ENCODE measurements around the gene LARP4B. TPM values are rescaled to one million over a fixed set of nuclear protein-coding genes. Genes with fewer than 3 reads are reported as not detected.
"Not testable (repeated sequence)": the region's sequence is repeated elsewhere in the genome, so short reads cannot be mapped to it uniquely, and the experiment has no call there.

LARP4B gene
- polyA plus RNA-seq, 3 donors = 7.5 to 15.4 (median 8.8) TPM

GRCh38 chr10:770975-771374 lies 160.5 kb downstream of the LARP4B start:
- H3K27ac ChIP-seq (ENCODE audit: low read depth, low read length) = no peak overlapping the region
- WGBS, 3 donors = 93 to 95% (median 93%) methylated on average over 15 of the region's 15 CpGs

DNA sequence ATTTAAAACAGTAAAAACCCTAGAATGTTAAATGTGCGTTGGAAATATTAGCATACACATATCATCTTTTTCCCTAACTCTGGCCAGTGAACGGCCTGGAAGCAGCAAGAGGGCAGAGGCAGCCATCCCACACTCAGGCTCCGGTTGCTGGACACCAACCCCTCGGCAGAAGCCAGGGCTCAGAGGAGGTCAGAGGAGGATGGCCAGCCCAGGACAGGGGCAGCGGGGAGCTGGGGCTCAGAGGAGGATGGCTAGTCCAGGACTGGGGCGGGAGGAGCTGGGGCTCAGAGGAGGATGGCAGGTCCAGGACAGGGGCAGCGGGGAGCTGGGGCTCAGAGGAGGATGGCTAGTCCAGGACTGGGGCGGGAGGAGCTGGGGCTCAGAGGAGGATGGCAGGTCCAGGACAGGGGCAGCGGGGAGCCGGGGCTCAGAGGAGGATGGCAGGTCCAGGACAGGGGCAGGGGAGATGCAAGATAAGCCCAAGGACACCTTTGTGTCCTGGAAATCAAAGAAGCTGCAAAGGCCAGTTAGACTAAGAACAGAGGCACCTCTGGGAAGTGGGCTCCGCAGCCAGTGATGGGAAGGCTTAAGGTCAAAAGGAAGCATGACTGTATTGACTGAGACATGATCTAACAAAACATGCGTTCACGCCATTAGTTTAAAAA lies 161.3 kb downstream of the LARP4B start:
- 92 to 94% (median 93%) methylated on average over 12 to 13 of the region's 13 CpGs for WGBS, 3 donors
- not testable (repeated sequence) for H3K27ac ChIP-seq (ENCODE audit: low read depth, low read length)

DNA sequence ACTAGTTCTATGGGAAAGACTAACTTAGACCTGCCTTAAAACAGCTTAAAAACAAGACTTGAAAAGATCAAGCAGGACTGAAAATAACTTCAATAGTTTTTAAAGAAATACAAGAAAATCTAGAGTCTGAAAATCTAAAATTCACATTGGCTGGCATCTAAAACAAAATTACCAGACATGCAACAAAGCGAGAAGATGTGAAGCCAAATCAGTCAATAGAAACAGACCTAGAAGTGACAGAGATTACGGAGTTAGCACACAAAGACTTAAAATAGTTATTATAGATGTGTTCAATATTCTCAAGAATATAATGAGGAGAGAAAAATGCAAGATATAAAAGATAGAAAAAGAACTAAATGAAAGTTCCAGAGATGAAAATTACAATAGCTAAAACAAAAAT lies 163.7 kb downstream of the LARP4B start:
- 89 to 95% (median 92%) methylated on average over 2 of the region's 2 CpGs for WGBS, 3 donors
- H3K27ac ChIP-seq (ENCODE audit: low read depth, low read length) = no peak overlapping the region

DNA sequence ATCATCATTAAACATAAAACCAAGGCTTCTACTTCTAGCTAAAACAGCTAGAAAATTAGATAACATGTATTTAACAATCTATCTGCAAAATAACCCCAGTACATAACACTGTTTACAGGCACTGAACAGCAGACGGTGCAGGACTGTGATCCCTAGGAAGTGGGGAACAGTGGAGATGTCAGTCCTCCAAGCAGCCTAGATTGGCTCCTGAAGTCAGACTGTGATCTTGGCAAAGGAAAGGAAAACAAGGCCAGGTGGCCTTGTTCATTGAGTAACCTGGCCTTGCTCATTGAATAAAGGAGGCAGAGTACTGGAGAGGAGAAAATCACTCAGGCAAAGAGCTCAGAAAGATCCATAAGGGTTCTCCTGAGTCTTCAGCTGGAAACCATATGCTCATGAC lies 164.3 kb downstream of the LARP4B start:
- H3K27ac ChIP-seq (ENCODE audit: low read depth, low read length) = no peak overlapping the region
- 33 to 89% (median 82%) methylated on average over 1 of the region's 1 CpG for WGBS, 3 donors

DNA sequence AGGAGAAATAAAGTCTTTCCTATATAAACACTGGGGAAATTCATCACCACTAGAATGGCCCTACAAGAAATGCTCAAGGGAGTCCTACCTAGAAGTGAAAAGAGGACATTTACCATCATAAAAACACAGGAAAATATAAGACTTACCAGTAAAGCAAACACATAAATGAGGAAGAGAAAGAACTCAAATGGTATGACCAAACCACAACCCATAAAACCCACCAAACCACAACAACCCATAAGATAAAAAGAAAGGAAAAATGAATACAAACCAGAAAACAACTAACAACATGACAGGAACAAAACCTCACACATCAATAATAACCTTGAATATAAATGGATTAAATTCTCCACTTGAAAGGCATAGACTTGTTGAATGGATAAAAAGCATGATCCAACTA lies 170.1 kb downstream of the LARP4B start:
- no peak overlapping the region for H3K27ac ChIP-seq (ENCODE audit: low read depth, low read length)

DNA sequence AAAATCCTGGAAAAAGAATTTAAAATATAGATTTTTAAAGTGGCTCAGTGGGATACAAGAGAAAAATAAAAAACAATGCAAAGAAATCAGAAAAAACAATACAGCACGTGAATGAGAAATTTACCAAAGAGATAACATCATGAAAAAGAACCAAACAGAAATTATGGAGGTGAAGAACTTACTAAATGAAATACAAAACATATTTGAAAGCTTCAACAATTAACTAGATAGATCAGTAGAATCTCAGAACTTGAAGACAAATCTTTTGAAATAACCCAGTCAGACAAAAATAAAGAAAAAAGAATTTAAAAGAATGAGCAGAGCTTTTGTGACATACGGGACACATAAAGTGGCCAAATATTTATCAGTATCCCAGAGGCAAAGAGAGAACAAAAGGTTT lies 170.9 kb downstream of the LARP4B start:
- H3K27ac ChIP-seq (ENCODE audit: low read depth, low read length) = no peak overlapping the region
- WGBS, 3 donors = 83 to 92% (median 88%) methylated on average over 2 of the region's 2 CpGs

DNA sequence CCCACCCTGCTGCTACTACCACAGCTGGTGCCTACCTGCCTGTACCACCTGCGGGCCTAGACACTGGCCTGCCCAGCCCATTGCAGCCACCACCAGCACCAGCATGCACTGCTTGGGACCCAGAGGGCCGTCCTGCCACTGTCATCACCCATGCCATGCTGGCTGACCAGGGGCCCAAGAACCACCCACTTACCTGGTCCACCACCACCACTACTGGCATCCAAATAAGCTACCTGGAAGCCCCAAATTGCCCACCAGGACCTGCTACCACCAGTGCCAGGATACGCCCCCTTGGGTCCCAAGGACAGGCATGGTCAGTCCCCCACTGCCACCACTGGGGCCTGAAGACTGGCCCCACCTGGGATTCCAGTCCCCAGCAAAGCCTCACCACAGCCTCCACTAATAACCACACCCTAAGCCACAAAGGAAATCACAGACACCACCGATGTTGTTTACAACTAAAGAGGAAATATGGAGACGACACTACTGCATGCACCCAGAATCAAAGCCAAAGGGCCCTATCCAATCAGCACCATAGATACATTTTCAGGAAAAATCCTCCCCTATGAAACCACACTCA lies 171.5 kb downstream of the LARP4B start:
- WGBS, 3 donors = 70 to 85% (median 75%) methylated on average over 5 of the region's 5 CpGs
- no peak overlapping the region for H3K27ac ChIP-seq (ENCODE audit: low read depth, low read length)

Other genes starting within 250 kb of the LARP4B start
- gene DIP2C, start 242.0 kb downstream of the LARP4B start, polyA plus RNA-seq = 10 to 100 TPM in 2 of 3 donors, 1 to 10 TPM in 1; 4.4 to 15.1 (median 10.0) TPM
- gene GTPBP4, start 56.7 kb upstream of the LARP4B start, polyA plus RNA-seq = 10 to 100 TPM; 17.3 to 52.3 (median 23.1) TPM
- under 1 TPM in 1 of 3 donors, not detected in 2; 0.07 TPM for gene IDI2, start 94.2 kb upstream of the LARP4B start, polyA plus RNA-seq
- gene IDI1, start 117.4 kb upstream of the LARP4B start, polyA plus RNA-seq = 10 to 100 TPM; 15.9 to 54.2 (median 49.9) TPM
- 1 to 10 TPM; 4.2 to 7.6 (median 7.5) TPM for gene WDR37, start 124.7 kb upstream of the LARP4B start, polyA plus RNA-seq

Measured in adipose tissue (tissue), 3 donors.